ENCODE data around the gene AP3S2.
"Not testable (repeated sequence)": the region's sequence is repeated elsewhere in the genome, so short reads cannot be mapped to it uniquely, and the experiment has no call there.

The AP3S2 gene

GRCh38 chr15:89837134-89837829, 56.5 kb downstream of the AP3S2 start:
- H3K36me3 Mint-ChIP-seq: peaks cover 10% of the 10 kb centered on the region
- no peaks in the 10 kb centered on the region for H3K9me3 Mint-ChIP-seq (ENCODE audit: low read depth)
- H3K4me3 Mint-ChIP-seq: no peak overlapping the region
- no peaks in the 10 kb centered on the region for H3K27me3 Mint-ChIP-seq
- H3K27ac Mint-ChIP-seq: no peak overlapping the region
- H3K4me1 Mint-ChIP-seq (ENCODE audit: low read depth): peaks cover 6% of the 10 kb centered on the region

- no peaks in the 10 kb centered on the region for H3K4me1 Mint-ChIP-seq (ENCODE audit: low read depth)
- H3K36me3 Mint-ChIP-seq: peaks cover 5% of the 10 kb centered on the region
- no peaks in the 10 kb centered on the region for H3K27me3 Mint-ChIP-seq
- H3K27ac Mint-ChIP-seq: no peak overlapping the region
- no peaks in the 10 kb centered on the region for H3K9me3 Mint-ChIP-seq (ENCODE audit: low read depth)
- H3K4me3 Mint-ChIP-seq: no peak overlapping the region
These were observed 57.3 kb downstream of the AP3S2 start for GRCh38 chr15:89836267-89837133.

- H3K9me3 Mint-ChIP-seq (ENCODE audit: low read depth): no peaks in the 10 kb centered on the region
- no peak overlapping the region for H3K4me3 Mint-ChIP-seq
- H3K36me3 Mint-ChIP-seq: peaks cover 5% of the 10 kb centered on the region
- no peaks in the 10 kb centered on the region for H3K27me3 Mint-ChIP-seq
- H3K27ac Mint-ChIP-seq: no peak overlapping the region
- H3K4me1 Mint-ChIP-seq (ENCODE audit: low read depth): no peaks in the 10 kb centered on the region
These were observed 58.6 kb downstream of the AP3S2 start for GRCh38 chr15:89835176-89835564.

GRCh38 chr15:89834465-89835175, 59.2 kb downstream of the AP3S2 start:
- H3K36me3 Mint-ChIP-seq, H3K27ac Mint-ChIP-seq: not testable (repeated sequence)

GRCh38 chr15:89833966-89834365, 59.8 kb downstream of the AP3S2 start:
- H3K9me3 Mint-ChIP-seq (ENCODE audit: low read depth): no peaks in the 10 kb centered on the region
- no peaks in the 10 kb centered on the region for H3K27me3 Mint-ChIP-seq
- H3K36me3 Mint-ChIP-seq: peaks cover 5% of the 10 kb centered on the region
- no peaks in the 10 kb centered on the region for H3K4me1 Mint-ChIP-seq (ENCODE audit: low read depth)
- no peak overlapping the region for H3K27ac Mint-ChIP-seq
- H3K4me3 Mint-ChIP-seq: no peak overlapping the region

More at GRCh38 chr15:89834465-89835175, 59.2 kb downstream of the AP3S2 start:
- not testable (repeated sequence) for H3K4me3 Mint-ChIP-seq; H3K27me3 Mint-ChIP-seq; H3K9me3 Mint-ChIP-seq (ENCODE audit: low read depth); H3K4me1 Mint-ChIP-seq (ENCODE audit: low read depth)

GRCh38 chr15:89830639-89831038, 63.2 kb downstream of the AP3S2 start:
- H3K4me1 Mint-ChIP-seq (ENCODE audit: low read depth): no peaks in the 10 kb centered on the region
- H3K27ac Mint-ChIP-seq: no peak overlapping the region
- no peaks in the 10 kb centered on the region for H3K9me3 Mint-ChIP-seq (ENCODE audit: low read depth)
- H3K27me3 Mint-ChIP-seq: no peaks in the 10 kb centered on the region
- H3K36me3 Mint-ChIP-seq: peaks cover 2% of the 10 kb centered on the region
- no peak overlapping the region for H3K4me3 Mint-ChIP-seq

GRCh38 chr15:89829616-89830440, 64.0 kb downstream of the AP3S2 start:
- H3K27me3 Mint-ChIP-seq: no peaks in the 10 kb centered on the region

GRCh38 chr15:89829161-89829560, 64.6 kb downstream of the AP3S2 start:
- Mint-ChIP-seq H3K36me3 (peaks cover under 1% of the 10 kb centered on the region), H3K4me1 (ENCODE audit: low read depth) (no peaks in the 10 kb centered on the region), H3K27me3 (no peaks in the 10 kb centered on the region), H3K27ac (no peak overlapping the region), H3K9me3 (ENCODE audit: low read depth) (no peaks in the 10 kb centered on the region), H3K4me3 (no peak overlapping the region)

More at GRCh38 chr15:89829616-89830440, 64.0 kb downstream of the AP3S2 start:
- Mint-ChIP-seq H3K4me3 (no peak overlapping the region), H3K36me3 (peaks cover 2% of the 10 kb centered on the region), H3K4me1 (ENCODE audit: low read depth) (no peaks in the 10 kb centered on the region), H3K27ac (no peak overlapping the region), H3K9me3 (ENCODE audit: low read depth) (no peaks in the 10 kb centered on the region)

GRCh38 chr15:89828281-89829145, 65.3 kb downstream of the AP3S2 start:
- no peak overlapping the region for H3K4me3 Mint-ChIP-seq
- H3K27me3 Mint-ChIP-seq: no peaks in the 10 kb centered on the region
- no peaks in the 10 kb centered on the region for H3K9me3 Mint-ChIP-seq (ENCODE audit: low read depth)
- H3K4me1 Mint-ChIP-seq (ENCODE audit: low read depth): no peaks in the 10 kb centered on the region
- H3K27ac Mint-ChIP-seq: no peak overlapping the region
- no peaks in the 10 kb centered on the region for H3K36me3 Mint-ChIP-seq

- Mint-ChIP-seq H3K4me1 (ENCODE audit: low read depth) (no peaks in the 10 kb centered on the region), H3K27me3 (no peaks in the 10 kb centered on the region), H3K36me3 (no peaks in the 10 kb centered on the region), H3K4me3 (no peak overlapping the region), H3K27ac (no peak overlapping the region), H3K9me3 (ENCODE audit: low read depth) (no peaks in the 10 kb centered on the region)
These were observed 66.0 kb downstream of the AP3S2 start for GRCh38 chr15:89827829-89828228.

- H3K27me3 Mint-ChIP-seq: no peaks in the 10 kb centered on the region
- H3K27ac Mint-ChIP-seq: no peak overlapping the region
- H3K4me1 Mint-ChIP-seq (ENCODE audit: low read depth): no peaks in the 10 kb centered on the region
- no peaks in the 10 kb centered on the region for H3K9me3 Mint-ChIP-seq (ENCODE audit: low read depth)
- no peaks in the 10 kb centered on the region for H3K36me3 Mint-ChIP-seq
- no peak overlapping the region for H3K4me3 Mint-ChIP-seq
These were observed 66.8 kb downstream of the AP3S2 start for GRCh38 chr15:89826671-89827655.

- no peaks in the 10 kb centered on the region for H3K4me1 Mint-ChIP-seq (ENCODE audit: low read depth)
- H3K27ac Mint-ChIP-seq: no peak overlapping the region
These were observed 68.4 kb downstream of the AP3S2 start for GRCh38 chr15:89825271-89825940.

GRCh38 chr15:89824607-89824867, 69.3 kb downstream of the AP3S2 start:
- Mint-ChIP-seq H3K4me3 (no peak overlapping the region), H3K27ac (no peak overlapping the region), H3K4me1 (ENCODE audit: low read depth) (no peaks in the 10 kb centered on the region), H3K9me3 (ENCODE audit: low read depth) (no peaks in the 10 kb centered on the region), H3K27me3 (peaks cover 2% of the 10 kb centered on the region), H3K36me3 (no peaks in the 10 kb centered on the region)

More at GRCh38 chr15:89825271-89825940, 68.4 kb downstream of the AP3S2 start:
- H3K9me3 Mint-ChIP-seq (ENCODE audit: low read depth): no peaks in the 10 kb centered on the region
- H3K36me3 Mint-ChIP-seq: no peaks in the 10 kb centered on the region
- H3K27me3 Mint-ChIP-seq: peaks cover 2% of the 10 kb centered on the region
- no peak overlapping the region for H3K4me3 Mint-ChIP-seq

Data from activated naive CD8-positive, alpha-beta T cell (primary cell).